Measurements from ENCODE around the gene RNF26. TPM values are rescaled to one million over a fixed set of nuclear protein-coding genes. Genes with fewer than 3 reads are reported as not detected.
A peak's percentile ranks its signal among the peaks of the same experiment; 100 is the strongest.

The RNF26 gene
- total and polyA plus RNA-seq, 2 of the 4 experiments (the other 2 are of a cell fraction): 3.4 to 36.7 TPM

GRCh38 chr11:119369132-119369925 is 35.0 kb downstream of the RNF26 start:
- H3K9ac ChIP-seq (ENCODE audit: low read depth, low read length): no peak overlapping the region

More at GRCh38 chr11:119369132-119369925, 35.0 kb downstream of the RNF26 start:
- H3K18ac ChIP-seq (ENCODE audit: low read depth, low read length): no peak overlapping the region
- H3K9me3 ChIP-seq (ENCODE audit: control insufficient read depth, insufficient read depth, low read length): no peaks in the 10 kb centered on the region
- no peaks in the 10 kb centered on the region for H4K20me1 ChIP-seq (ENCODE audit: insufficient read depth, low read length)
- no peak overlapping the region for H2BK20ac ChIP-seq (ENCODE audit: low read depth, low read length)
- no peaks in the 10 kb centered on the region for H3K27me3 ChIP-seq (ENCODE audit: control insufficient read depth, insufficient read depth, low read length)
- no peak for TF ChIP-seq RAD21 (IDR thresholded peaks at IDR 0.05; ENCODE audit: low read length)
- TF ChIP-seq CEBPB (IDR thresholded peaks at IDR 0.05; ENCODE audit: low read depth, low read length): no peak
- TF ChIP-seq MXI1 (IDR thresholded peaks at IDR 0.05; ENCODE audit: borderline replicate concordance, low read depth, low read length): no peak
- no peak for TF ChIP-seq USF2 (IDR thresholded peaks at IDR 0.05; ENCODE audit: low read depth, low read length)
- TF ChIP-seq BHLHE40 (IDR thresholded peaks at IDR 0.05; ENCODE audit: low read depth, low read length): no peak
- no peak for TF ChIP-seq ELK1 (IDR thresholded peaks at IDR 0.05; ENCODE audit: borderline replicate concordance, low read depth, low read length)
- no peak for TF ChIP-seq MAZ (IDR thresholded peaks at IDR 0.05; ENCODE audit: borderline replicate concordance, low read depth, low read length)
- TF ChIP-seq RCOR1 (IDR thresholded peaks at IDR 0.05; ENCODE audit: insufficient replicate concordance, low read length): no peak
- TF ChIP-seq RFX5 (IDR thresholded peaks at IDR 0.05; ENCODE audit: low read depth, low read length): no peak
- WGBS, 2 experiments (ENCODE audit: extremely low coverage in 2 of 2, insufficient read length in 1 of 2): 82% methylated on average over 6 of the region's 13 CpGs; no CpG with 5 or more reads in 1 of the 2 experiments
- no peak overlapping the region for H3K27ac ChIP-seq (ENCODE audit: insufficient read depth, low read length)
- H3K36me3 ChIP-seq (ENCODE audit: control insufficient read depth, insufficient read depth, low read length): no peaks in the 10 kb centered on the region
- ChIA-PET POLR2A (ENCODE audit: unreplicated experiment) (no interaction called here), CTCF (interaction anchor here (1.1 to 5.3 kb wide), 5 partner anchors 10 to 105 kb away, joined by 3 to 30 read pairs (median 4); partner anchors contain the start of genes C1QTNF5 and USP2)
- H2BK120ac ChIP-seq (ENCODE audit: low read depth, low read length): no peak overlapping the region
- H4K8ac ChIP-seq (ENCODE audit: low read depth in 2 of 2, low read length in 2 of 2): no peak overlapping the region
- peaks cover 19% of the 10 kb centered on the region for H3K4me1 ChIP-seq (ENCODE audit: control insufficient read depth, insufficient read depth, low read length)
- 0 out of 2 replicates have a peak overlapping the region, but pooled peaks have one; percentile 13 for H2AK5ac ChIP-seq (ENCODE audit: low read depth, low read length)
- intact Hi-C loops (cut with micrococcal nuclease): loop anchor here (10.0 kb wide), 1 partner anchor 355 kb away; the partner anchor contains the start of gene NECTIN1
- H3K4me3 ChIP-seq (ENCODE audit: insufficient read depth, low read depth, low read length): no peak overlapping the region
- H3K4me2 ChIP-seq (ENCODE audit: low read depth, low read length): no peak overlapping the region; the same call in 1 of the 2 replicates
- no peak overlapping the region for H2BK5ac ChIP-seq (ENCODE audit: low read depth, low read length, poor library complexity, severe bottlenecking)
- H4K91ac ChIP-seq (ENCODE audit: insufficient read depth, low read depth, low read length): no peak overlapping the region
- H3K56ac ChIP-seq (ENCODE audit: extremely low read depth, insufficient read depth, low read length): no peak overlapping the region
- no peak for DNase-seq
- dilution Hi-C loops (cut with HindIII; ENCODE audit: low sequenced_read_pairs, unreplicated experiment): no loop called here
- no peak for ATAC-seq (ENCODE audit: low read depth)
- H3K9me1 ChIP-seq (ENCODE audit: insufficient read depth, low read length): peaks cover 17% of the 10 kb centered on the region
- no peak overlapping the region for H3K23ac ChIP-seq (ENCODE audit: low read depth, low read length)
- BruUV-seq (replicated peaks): no TSS peak
- no peak overlapping the region for H2BK15ac ChIP-seq (ENCODE audit: low read depth, low read length)
- no peak overlapping the region for H2AFZ ChIP-seq (replicated peaks; ENCODE audit: low read length, poor library complexity)
- H2AK9ac ChIP-seq (replicated peaks; ENCODE audit: low read depth, low read length, poor library complexity): no peak overlapping the region
- in situ Hi-C loops (cut with MboI; ENCODE audit: low sequenced_read_pairs): loop anchor here (25.0 kb wide), 1 partner anchor 743 kb away; no protein-coding TSS in a partner anchor
- H4K5ac ChIP-seq (ENCODE audit: low read depth, low read length): no peak overlapping the region
- H3K79me1 ChIP-seq (ENCODE audit: low read depth in 1 of 2, low read length in 2 of 2): peaks cover 0 to 9% of the 10 kb centered on the region in 2 experiments; a peak in 1 of 4 replicates
- no peak overlapping the region for H3K14ac ChIP-seq (replicated peaks; ENCODE audit: low read depth, low read length)
- H3K4ac ChIP-seq (ENCODE audit: low read depth, low read length): no peak overlapping the region

All from IMR-90 (cell line).